Measurements from ENCODE around the gene FERMT2. TPM values are rescaled to one million over a fixed set of nuclear protein-coding genes. Genes with fewer than 3 reads are reported as not detected.
A peak's percentile ranks its signal among the peaks of the same experiment; 100 is the strongest.

Gene FERMT2
- total and polyA plus RNA-seq, 2 experiments from 2014 or later: 108 to 148 TPM

- Histone ChIP-seq H3K27me3 (ENCODE audit: insufficient read depth) (no peaks in the 10 kb centered on the region), H3K79me2 (replicated peaks; ENCODE audit: insufficient read depth) (no peaks in the 10 kb centered on the region), H3K4me1 (ENCODE audit: insufficient read depth) (peaks cover 57% of the 10 kb centered on the region), H4K20me1 (replicated peaks; ENCODE audit: insufficient read depth) (no peaks in the 10 kb centered on the region), H2AFZ (no peak overlapping the region), H3K9me2 (ENCODE audit: insufficient read depth) (no peaks in the 10 kb centered on the region), H3K4me3 (peak overlapping the region; percentile 21), H3K36me3 (ENCODE audit: insufficient read depth) (peaks cover 20% of the 10 kb centered on the region; the same call in 1 of the 2 replicates), H3K27ac (ENCODE audit: low read depth) (peak overlapping the region; percentile 78; the same call in 1 of the 2 replicates), H3K4me2 (peak overlapping the region; percentile 64), H3F3A (replicated peaks; ENCODE audit: low read depth) (no peaks in the 10 kb centered on the region)
- TF ChIP-seq NANOG (IDR thresholded peaks at IDR 0.05; ENCODE audit: borderline replicate concordance) (peak; percentile 51; the same call in 1 of the 2 replicates), STAT1 (IDR thresholded peaks at IDR 0.05; ENCODE audit: unreplicated experiment) (no peak)
- Mint-ChIP-seq H3K4me3 (peak overlapping the region; percentile 50), H3K27ac (peak overlapping the region; percentile 86), H3K36me3 (ENCODE audit: low read depth) (peaks cover 54% of the 10 kb centered on the region), H3K9me3 (no peaks in the 10 kb centered on the region), H3K4me1 (peaks cover 60% of the 10 kb centered on the region), H3K27me3 (ENCODE audit: insufficient read depth, low read depth, poor library complexity) (peaks cover 3% of the 10 kb centered on the region)
- ATAC-seq (peak; percentile 85), DNase-seq (ENCODE audit: low spot score) (peak; percentile 75)
Observed at GRCh38 chr14:52873065-52873464, 77.8 kb downstream of the FERMT2 start.

DNA sequence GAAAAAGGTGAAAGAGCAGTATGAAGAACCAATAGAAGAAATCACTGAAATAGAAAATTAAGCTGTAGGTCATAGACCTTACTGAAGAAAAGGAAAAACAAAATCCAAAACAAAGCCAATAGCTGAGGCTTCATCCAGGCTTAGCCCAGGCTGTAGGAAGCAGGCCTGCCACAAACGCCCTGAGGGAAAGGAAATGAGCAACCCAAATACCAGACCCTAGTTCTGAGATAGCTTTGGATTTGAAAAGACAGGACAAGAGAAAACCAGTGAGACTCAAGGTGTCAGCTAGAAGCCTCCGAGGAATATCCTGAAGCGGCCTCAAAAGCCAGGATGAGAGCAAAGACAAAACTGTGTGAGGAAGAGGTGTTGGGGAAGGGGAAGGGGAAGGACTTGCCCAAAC is 79.2 kb downstream of the FERMT2 start:
- H3K9me3 Mint-ChIP-seq: no peaks in the 10 kb centered on the region
- DNase-seq (ENCODE audit: low spot score) (no peak), ATAC-seq (no peak)
- TF ChIP-seq NANOG (IDR thresholded peaks at IDR 0.05; ENCODE audit: borderline replicate concordance) (no peak), POLR2AphosphoS5 (IDR thresholded peaks at IDR 0.05; ENCODE audit: low read depth) (no peak), EZH2 (IDR thresholded peaks at IDR 0.05; ENCODE audit: low read depth, unreplicated experiment) (no peak), EZH2phosphoT487 (IDR thresholded peaks at IDR 0.05; ENCODE audit: unreplicated experiment) (no peak), JUNB (IDR thresholded peaks at IDR 0.05; ENCODE audit: unreplicated experiment) (no peak), CREB1 (CRISPR knock-in tag; IDR thresholded peaks at IDR 0.05; ENCODE audit: low read depth) (no peak), ZNF114 (CRISPR knock-in tag; IDR thresholded peaks at IDR 0.05) (no peak), ZNF331 (CRISPR knock-in tag; IDR thresholded peaks at IDR 0.05; ENCODE audit: low read depth) (no peak), STAT1 (IDR thresholded peaks at IDR 0.05; ENCODE audit: unreplicated experiment) (no peak)
- TF ChIP-seq, protein P1, sequence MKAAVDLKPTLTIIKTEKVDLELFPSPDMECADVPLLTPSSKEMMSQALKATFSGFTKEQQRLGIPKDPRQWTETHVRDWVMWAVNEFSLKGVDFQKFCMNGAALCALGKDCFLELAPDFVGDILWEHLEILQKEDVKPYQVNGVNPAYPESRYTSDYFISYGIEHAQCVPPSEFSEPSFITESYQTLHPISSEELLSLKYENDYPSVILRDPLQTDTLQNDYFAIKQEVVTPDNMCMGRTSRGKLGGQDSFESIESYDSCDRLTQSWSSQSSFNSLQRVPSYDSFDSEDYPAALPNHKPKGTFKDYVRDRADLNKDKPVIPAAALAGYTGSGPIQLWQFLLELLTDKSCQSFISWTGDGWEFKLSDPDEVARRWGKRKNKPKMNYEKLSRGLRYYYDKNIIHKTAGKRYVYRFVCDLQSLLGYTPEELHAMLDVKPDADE (IDR thresholded peaks at IDR 0.05): no peak
- TF ChIP-seq, protein P2, sequence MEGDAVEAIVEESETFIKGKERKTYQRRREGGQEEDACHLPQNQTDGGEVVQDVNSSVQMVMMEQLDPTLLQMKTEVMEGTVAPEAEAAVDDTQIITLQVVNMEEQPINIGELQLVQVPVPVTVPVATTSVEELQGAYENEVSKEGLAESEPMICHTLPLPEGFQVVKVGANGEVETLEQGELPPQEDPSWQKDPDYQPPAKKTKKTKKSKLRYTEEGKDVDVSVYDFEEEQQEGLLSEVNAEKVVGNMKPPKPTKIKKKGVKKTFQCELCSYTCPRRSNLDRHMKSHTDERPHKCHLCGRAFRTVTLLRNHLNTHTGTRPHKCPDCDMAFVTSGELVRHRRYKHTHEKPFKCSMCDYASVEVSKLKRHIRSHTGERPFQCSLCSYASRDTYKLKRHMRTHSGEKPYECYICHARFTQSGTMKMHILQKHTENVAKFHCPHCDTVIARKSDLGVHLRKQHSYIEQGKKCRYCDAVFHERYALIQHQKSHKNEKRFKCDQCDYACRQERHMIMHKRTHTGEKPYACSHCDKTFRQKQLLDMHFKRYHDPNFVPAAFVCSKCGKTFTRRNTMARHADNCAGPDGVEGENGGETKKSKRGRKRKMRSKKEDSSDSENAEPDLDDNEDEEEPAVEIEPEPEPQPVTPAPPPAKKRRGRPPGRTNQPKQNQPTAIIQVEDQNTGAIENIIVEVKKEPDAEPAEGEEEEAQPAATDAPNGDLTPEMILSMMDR (conservative IDR thresholded peaks at IDR 0.05; ENCODE audit: low read depth in 2 of 2): no peak
- TF ChIP-seq, protein P3, sequence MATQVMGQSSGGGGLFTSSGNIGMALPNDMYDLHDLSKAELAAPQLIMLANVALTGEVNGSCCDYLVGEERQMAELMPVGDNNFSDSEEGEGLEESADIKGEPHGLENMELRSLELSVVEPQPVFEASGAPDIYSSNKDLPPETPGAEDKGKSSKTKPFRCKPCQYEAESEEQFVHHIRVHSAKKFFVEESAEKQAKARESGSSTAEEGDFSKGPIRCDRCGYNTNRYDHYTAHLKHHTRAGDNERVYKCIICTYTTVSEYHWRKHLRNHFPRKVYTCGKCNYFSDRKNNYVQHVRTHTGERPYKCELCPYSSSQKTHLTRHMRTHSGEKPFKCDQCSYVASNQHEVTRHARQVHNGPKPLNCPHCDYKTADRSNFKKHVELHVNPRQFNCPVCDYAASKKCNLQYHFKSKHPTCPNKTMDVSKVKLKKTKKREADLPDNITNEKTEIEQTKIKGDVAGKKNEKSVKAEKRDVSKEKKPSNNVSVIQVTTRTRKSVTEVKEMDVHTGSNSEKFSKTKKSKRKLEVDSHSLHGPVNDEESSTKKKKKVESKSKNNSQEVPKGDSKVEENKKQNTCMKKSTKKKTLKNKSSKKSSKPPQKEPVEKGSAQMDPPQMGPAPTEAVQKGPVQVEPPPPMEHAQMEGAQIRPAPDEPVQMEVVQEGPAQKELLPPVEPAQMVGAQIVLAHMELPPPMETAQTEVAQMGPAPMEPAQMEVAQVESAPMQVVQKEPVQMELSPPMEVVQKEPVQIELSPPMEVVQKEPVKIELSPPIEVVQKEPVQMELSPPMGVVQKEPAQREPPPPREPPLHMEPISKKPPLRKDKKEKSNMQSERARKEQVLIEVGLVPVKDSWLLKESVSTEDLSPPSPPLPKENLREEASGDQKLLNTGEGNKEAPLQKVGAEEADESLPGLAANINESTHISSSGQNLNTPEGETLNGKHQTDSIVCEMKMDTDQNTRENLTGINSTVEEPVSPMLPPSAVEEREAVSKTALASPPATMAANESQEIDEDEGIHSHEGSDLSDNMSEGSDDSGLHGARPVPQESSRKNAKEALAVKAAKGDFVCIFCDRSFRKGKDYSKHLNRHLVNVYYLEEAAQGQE (IDR thresholded peaks at IDR 0.05; ENCODE audit: unreplicated experiment): no peak

More for the DNA sequence above, 79.2 kb downstream of the FERMT2 start:
- no peak overlapping the region for H3K4me2 ChIP-seq
- no peaks in the 10 kb centered on the region for H4K20me1 ChIP-seq (replicated peaks; ENCODE audit: insufficient read depth)
- H3K4me1 Mint-ChIP-seq: peaks cover 46% of the 10 kb centered on the region
- H3K4me3 Mint-ChIP-seq: no peak overlapping the region; the same call in 2 of the 3 replicates
- peaks cover 3% of the 10 kb centered on the region for H3K27me3 Mint-ChIP-seq (ENCODE audit: insufficient read depth, low read depth, poor library complexity)
- peak overlapping the region; percentile 91 for H3K27ac Mint-ChIP-seq
- H3K27ac ChIP-seq (ENCODE audit: low read depth): no peak overlapping the region
- H3K4me1 ChIP-seq (ENCODE audit: insufficient read depth): peaks cover 43% of the 10 kb centered on the region
- H3K27me3 ChIP-seq (ENCODE audit: insufficient read depth): no peaks in the 10 kb centered on the region
- H3K9me2 ChIP-seq (ENCODE audit: insufficient read depth): no peaks in the 10 kb centered on the region
- H3K36me3 Mint-ChIP-seq (ENCODE audit: low read depth): peaks cover 45% of the 10 kb centered on the region
- no peak overlapping the region for H2AFZ ChIP-seq
- no peaks in the 10 kb centered on the region for H3K79me2 ChIP-seq (replicated peaks; ENCODE audit: insufficient read depth)
- H3K4me3 ChIP-seq: no peak overlapping the region
- peaks cover 20% of the 10 kb centered on the region; the same call in 1 of the 2 replicates for H3K36me3 ChIP-seq (ENCODE audit: insufficient read depth)
- H3F3A ChIP-seq (replicated peaks; ENCODE audit: low read depth): no peaks in the 10 kb centered on the region

Measured in GM23338 (cell line).